CD4-positive, alpha-beta T cell treated with Interleukin-4 for 4 hours (primary cell): Measurements from ENCODE around the gene HES7.
"Not testable (repeated sequence)": the region's sequence is repeated elsewhere in the genome, so short reads cannot be mapped to it uniquely, and the experiment has no call there.

Source experiments
- DNase-seq: peaks from one replicate; pipeline ENCODE4 v3.0.0-alpha.2; 2020

Gene HES7

GRCh38 chr17:8123695-8124349, at the start of gene HES7:
HES7 (minus strand) TSS chr17:8124106; CDS start chr17:8124084, 22 bp downstream.
- DNase-seq, result no peak

GRCh38 chr17:8173056-8173870, 49.4 kb upstream of the HES7 start:
- DNase-seq, result peak; percentile 94

- not testable (repeated sequence) for DNase-seq
These were observed 46.3 kb upstream of the HES7 start for GRCh38 chr17:8170186-8170585.

GRCh38 chr17:8167526-8167925, 43.6 kb upstream of the HES7 start:
- DNase-seq, result no peak

- no peak for DNase-seq
These were observed 42.8 kb upstream of the HES7 start for GRCh38 chr17:8166731-8167130.

GRCh38 chr17:8164815-8165131, 40.9 kb upstream of the HES7 start:
- DNase-seq, result no peak

- DNase-seq, result peak; percentile 79
These were observed 40.3 kb upstream of the HES7 start for GRCh38 chr17:8163978-8164814.

- DNase-seq, result no peak
These were observed 39.4 kb upstream of the HES7 start for GRCh38 chr17:8162997-8163977.

GRCh38 chr17:8162233-8162996, 38.5 kb upstream of the HES7 start, which contains the start of gene VAMP2:
VAMP2 (minus strand) TSS chr17:8162948; CDS start chr17:8162879, 69 bp downstream.
- peak; percentile 75 for DNase-seq

GRCh38 chr17:8161289-8162232, 37.7 kb upstream of the HES7 start:
- no peak for DNase-seq

- DNase-seq, result no peak
These were observed 36.9 kb upstream of the HES7 start for GRCh38 chr17:8160741-8161221.

- no peak for DNase-seq
These were observed 36.3 kb upstream of the HES7 start for GRCh38 chr17:8160224-8160577.

- DNase-seq, result no peak
These were observed 35.7 kb upstream of the HES7 start for GRCh38 chr17:8159459-8160223.

- DNase-seq, result no peak
These were observed 35.1 kb upstream of the HES7 start for GRCh38 chr17:8159032-8159400.

- DNase-seq, result peak; percentile 87
These were observed 34.5 kb upstream of the HES7 start for GRCh38 chr17:8158267-8159031.

- DNase-seq, result peak; percentile 100
These were observed 32.5 kb upstream of the HES7 start for GRCh38 chr17:8156246-8156992.

- DNase-seq, result no peak
These were observed 32.0 kb upstream of the HES7 start for GRCh38 chr17:8155996-8156245.
